Heart right ventricle (tissue), 16 donors: ENCODE data around the gene OLA1. TPM values are rescaled to one million over a fixed set of nuclear protein-coding genes. Genes with fewer than 3 reads are reported as not detected.

ENCODE experiments used
- ATAC-seq, 8 donors: fragments of 200-7000 bp; cut with Tn5 transposase; one replicate each; pipeline ENCODE4 v1.9.1; 2020; ENCODE audit warnings: mild to moderate bottlenecking in 8 of 8, moderate library complexity in 8 of 8, moderate number of reproducible peaks in 1 of 8
- DNase-seq, 2 donors: peaks; one replicate each; pipeline ENCODE4 v3.0.0-alpha.2; 2020
- H3K27ac ChIP-seq, 10 donors: fragments of 200-600 bp; sonication (generic) in 2 of 10; one replicate each; pipeline versions ENCODE4 v1.5.0 to v1.8.0; 2020 to 2022; ENCODE audit warnings: mild to moderate bottlenecking in 3 of 10
- H3K27me3 ChIP-seq, 7 donors: fragments of 200-600 bp; one replicate each; pipeline ENCODE4 v1.8.0; 2021 to 2022; ENCODE audit warnings: mild to moderate bottlenecking in 2 of 7
- H3K36me3 ChIP-seq, 9 donors: fragments of 200-600 bp; sonication (generic) in 1 of 9; one replicate each; pipeline versions ENCODE4 v1.5.0 to v1.8.0; 2020 to 2022; ENCODE audit warnings: mild to moderate bottlenecking in 2 of 9
- H3K4me1 ChIP-seq, 9 donors: fragments of 200-600 bp; sonication (generic) in 1 of 9; one replicate each; pipeline versions ENCODE4 v1.5.0 to v1.8.0; 2020 to 2022; ENCODE audit warnings: mild to moderate bottlenecking in 4 of 9
- H3K4me3 ChIP-seq, 10 donors: fragments of 200-600 bp; sonication (generic) in 2 of 10; one replicate each; pipeline versions ENCODE4 v1.5.0 to v1.8.0; 2020 to 2022; ENCODE audit warnings: mild to moderate bottlenecking in 7 of 10, moderate library complexity in 2 of 10
- H3K9me3 ChIP-seq, 11 donors: fragments of 200-600 bp in 10 of 11; sonication (generic) in 2 of 11; one replicate each; pipeline versions ENCODE4 v1.5.0 to v1.8.0; 2013 to 2022; ENCODE audit warnings: mild to moderate bottlenecking in 2 of 11, control low read depth in 1 of 11, moderate library complexity in 1 of 11
- CTCF ChIP-seq, 9 donors: fragments of 200-600 bp; sonication (generic) in 2 of 9; IDR thresholded peaks; one replicate each; pipeline versions ENCODE4 v1.5.0 to v1.8.0; 2021 to 2022; ENCODE audit warnings: antibody characterized with exemption in 9 of 9, mild to moderate bottlenecking in 5 of 9, moderate library complexity in 1 of 9
- WGBS, 2 donors: extraction: QIAGEN DNeasy Blood & Tissue Kit; methylation state at CpG; one replicate each; pipeline ENCODE4 v1.1.7; 2013; ENCODE audit warnings: inconsistent platforms in 1 of 2; 5-methylcytosine and 5-hydroxymethylcytosine counted together
- intact Hi-C, 10 donors: fragments of 100-400 bp; cut with DNase I; formaldehyde crosslinking; loops; one replicate each; pipeline versions ENCODE4 v1.11.1 to v1.14.2; 2022
- polyA plus RNA-seq, 2 donors: library from polyadenylated mRNA; stranded (reverse); fragments of 200-250 nt; gene quantifications; one replicate each; pipeline ENCODE4 v1.2.3, GENCODE V29; 2013
- total RNA-seq, 10 donors: library from RNA; stranded (reverse); fragmentation: NEBNext Ultra II Directional in 3 of 10; extraction: Animal tissue kit (Norgen Biotek cat#: 25700) in 3 of 10; gene quantifications; one replicate each; pipeline versions ENCODE4 v1.2.1 to v1.2.4, GENCODE V29; 2021 to 2023
- donor health status: Arrhythmogenic right ventricular cardiomyopathy.
- donor health status: ischemic (EF 13 %, LVEDD 7.1; RV severe dilation, severe dysfunction).
- donor health status: healthy with polysubstance abuse.
- donor health status: DM: no; HTN: yes; CAD: no.
- donor health status: DM: no; HTN: no; CAD: no.
- donor health status: ischemic (EF 25% LVEDD 6.9; RV normal size, moderate dysfunction).
- donor health status: ischemic (EF 25% LVEDD 5.7; RV mildly dilated, moderate dysfunction).
- donor health status: healthy.
- donor health status: DM: yes; HTN: yes; CAD: no.
- donor health status: Ischemic cardiomyopathy.
- donor health status: ischemic (EF 35%, LVEDD 5.7; RV mildly dilated, moderate dysfunction).
- donor health status: nonischemic (EF 11% LVEDD 7.7; RV severe dilation, severe dysfunction).
- donor health status: DM: yes; HTN: yes; CAD: no.
- donor health status: PGD.
- donor health status: ischemic (EF 29% LVEDD 5.4; RV normal size, mild dysfunction).
- donor health status: nonischemic (EF 23%, LVEDD 6.1; RV moderate dilation, normal function).

OLA1 gene
- total and polyA plus RNA-seq, 12 donors, result 23.7 to 85.2 (median 73.3) TPM

- Histone ChIP-seq H3K27ac (no peak overlapping the region), H3K27me3 (no peaks in the 10 kb centered on the region), H3K36me3 (no peaks in the 10 kb centered on the region), H3K9me3 (no peaks in the 10 kb centered on the region), H3K4me1 (no peaks in the 10 kb centered on the region), H3K4me3 (no peak overlapping the region)
- TF ChIP-seq CTCF (IDR thresholded peaks at IDR 0.05), result no peak
- no peak for DNase-seq
- ATAC-seq, result no peak
- intact Hi-C loops, result no loop called here
- WGBS, 2 donors, result 62 to 67% methylated on average over 2 of the region's 2 CpGs
Observed at GRCh38 chr2:174209325-174209724, 39.0 kb downstream of the OLA1 start.

GRCh38 chr2:174208026-174208425 lies 40.3 kb downstream of the OLA1 start:
- no peak overlapping the region for H3K27ac ChIP-seq
- 94 to 97% methylated on average over 4 of the region's 4 CpGs for WGBS, 2 donors
- H3K36me3 ChIP-seq, result no peaks in the 10 kb centered on the region
- DNase-seq (no peak), ATAC-seq (no peak)
- no peak for TF ChIP-seq CTCF (IDR thresholded peaks at IDR 0.05)
- H3K4me3 ChIP-seq, result no peak overlapping the region
- H3K9me3 ChIP-seq, result no peaks in the 10 kb centered on the region
- no peaks in the 10 kb centered on the region for H3K27me3 ChIP-seq
- no peaks in the 10 kb centered on the region for H3K4me1 ChIP-seq
- intact Hi-C loops, result no loop called here

- no peak for ATAC-seq
- 95 to 97% methylated on average over 2 of the region's 2 CpGs for WGBS, 2 donors
- TF ChIP-seq CTCF (IDR thresholded peaks at IDR 0.05), result no peak
Observed at GRCh38 chr2:174205562-174205961, 42.8 kb downstream of the OLA1 start.

GRCh38 chr2:174202188-174202587 lies 46.1 kb downstream of the OLA1 start:
- no peaks in the 10 kb centered on the region for H3K36me3 ChIP-seq
- H3K27me3 ChIP-seq, result no peaks in the 10 kb centered on the region
- intact Hi-C loops, result no loop called here
- H3K4me3 ChIP-seq, result no peak overlapping the region
- no peak overlapping the region for H3K27ac ChIP-seq
- 95 to 98% methylated on average over 4 of the region's 4 CpGs for WGBS, 2 donors
- no peak for DNase-seq
- no peaks in the 10 kb centered on the region for H3K9me3 ChIP-seq
- H3K4me1 ChIP-seq, result no peaks in the 10 kb centered on the region
- ATAC-seq, result no peak
- no peak for TF ChIP-seq CTCF (IDR thresholded peaks at IDR 0.05)

More at GRCh38 chr2:174205562-174205961, 42.8 kb downstream of the OLA1 start:
- H3K27ac ChIP-seq, result no peak overlapping the region
- DNase-seq, result no peak
- H3K27me3 ChIP-seq, result no peaks in the 10 kb centered on the region
- H3K36me3 ChIP-seq, result no peaks in the 10 kb centered on the region
- no peak overlapping the region for H3K4me3 ChIP-seq
- no peaks in the 10 kb centered on the region for H3K9me3 ChIP-seq
- H3K4me1 ChIP-seq, result no peaks in the 10 kb centered on the region
- intact Hi-C loops, result no loop called here
